ENCODE results near the gene GRK5.
"Not testable (repeated sequence)": the region's sequence is repeated elsewhere in the genome, so short reads cannot be mapped to it uniquely, and the experiment has no call there.

The GRK5 gene

DNA sequence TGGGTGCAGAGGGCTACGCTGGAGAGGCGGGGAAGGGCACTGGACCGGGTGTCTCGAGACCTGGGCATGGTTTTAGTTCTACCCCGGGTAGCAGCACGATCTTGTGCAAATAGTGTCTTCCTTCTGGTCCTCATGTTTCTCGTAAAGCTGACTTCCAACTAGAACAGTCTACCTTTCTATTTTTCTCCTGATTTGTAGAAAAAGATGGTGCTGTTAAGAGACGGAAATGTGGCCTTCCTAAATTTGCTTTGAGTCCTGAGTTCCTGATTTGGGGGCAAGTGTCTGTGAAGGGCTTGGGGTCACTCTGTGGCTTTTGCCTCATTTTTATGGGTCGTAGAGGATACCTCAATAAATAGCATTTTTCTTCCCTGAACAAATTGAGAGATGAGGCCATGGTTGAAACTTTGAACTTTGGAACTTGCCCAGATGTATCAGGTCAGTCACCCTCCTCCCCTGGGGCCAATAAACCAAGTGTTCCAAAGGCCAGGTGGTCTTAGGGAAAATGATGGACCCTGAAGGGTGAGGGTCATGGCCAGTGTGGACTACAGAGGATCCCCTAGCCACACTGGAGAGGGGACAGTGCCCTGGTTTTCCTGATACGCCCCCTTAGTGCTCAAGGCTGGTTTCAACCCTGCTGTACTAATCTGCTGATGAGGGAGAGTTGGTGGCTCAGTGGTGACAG, 45.2 kb downstream of the GRK5 start:
- no peak for DNase-seq

DNA sequence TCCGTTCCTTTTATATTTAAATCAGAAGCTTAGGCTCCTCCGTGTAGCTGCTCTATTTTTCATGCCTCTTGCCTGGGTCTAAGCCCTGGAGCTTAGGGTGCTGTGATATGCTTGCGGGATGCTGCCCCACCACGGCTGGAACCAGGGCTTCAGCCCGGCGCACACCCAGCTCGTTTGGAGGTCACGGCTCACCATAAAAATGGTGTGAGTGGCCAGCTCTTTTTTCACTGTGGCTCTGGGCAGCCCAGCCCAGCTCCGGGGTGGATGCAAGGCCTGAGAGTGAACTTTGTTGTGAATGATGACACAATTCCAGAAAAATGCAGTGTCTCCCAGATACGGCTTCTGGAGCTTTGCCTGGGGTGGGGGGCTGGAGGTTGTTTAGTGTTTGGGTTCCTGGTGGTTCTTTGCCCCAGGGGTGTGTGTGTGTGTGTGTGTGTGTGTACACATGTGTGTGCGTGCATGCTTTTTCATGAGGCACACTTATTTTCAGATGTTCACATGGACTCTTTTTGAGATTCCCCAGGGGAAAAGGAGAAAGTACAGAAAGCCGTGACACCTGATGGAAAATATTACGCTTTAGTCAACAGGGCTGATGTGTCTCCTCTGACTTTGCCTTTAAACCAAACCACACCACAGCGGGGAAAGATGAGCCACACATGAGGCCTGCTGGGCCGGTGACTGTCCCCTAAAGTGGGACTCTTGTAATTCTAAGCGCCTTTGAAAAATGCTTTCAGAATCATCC, 46.2 kb downstream of the GRK5 start:
- no peak for DNase-seq

DNA sequence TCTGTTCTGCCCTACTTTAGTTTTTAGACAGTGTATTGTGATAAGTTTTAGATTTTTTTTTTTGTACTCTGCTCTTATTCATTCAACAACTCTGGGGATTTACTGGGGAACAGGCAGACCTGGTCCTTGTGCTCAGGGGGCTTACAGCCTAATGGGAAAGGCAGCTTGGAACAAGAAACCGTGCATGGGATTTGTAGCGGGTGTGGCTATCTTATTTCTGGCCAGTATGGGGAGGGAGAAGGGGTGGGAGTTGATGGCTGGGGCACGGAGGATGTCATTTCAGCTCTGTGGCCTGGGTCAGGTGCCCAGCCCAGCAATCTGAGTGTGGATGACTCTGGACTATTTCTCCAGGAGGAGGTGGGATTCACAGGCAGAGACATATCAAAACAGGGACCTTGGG, 47.0 kb downstream of the GRK5 start:
- DNase-seq = no peak

DNA sequence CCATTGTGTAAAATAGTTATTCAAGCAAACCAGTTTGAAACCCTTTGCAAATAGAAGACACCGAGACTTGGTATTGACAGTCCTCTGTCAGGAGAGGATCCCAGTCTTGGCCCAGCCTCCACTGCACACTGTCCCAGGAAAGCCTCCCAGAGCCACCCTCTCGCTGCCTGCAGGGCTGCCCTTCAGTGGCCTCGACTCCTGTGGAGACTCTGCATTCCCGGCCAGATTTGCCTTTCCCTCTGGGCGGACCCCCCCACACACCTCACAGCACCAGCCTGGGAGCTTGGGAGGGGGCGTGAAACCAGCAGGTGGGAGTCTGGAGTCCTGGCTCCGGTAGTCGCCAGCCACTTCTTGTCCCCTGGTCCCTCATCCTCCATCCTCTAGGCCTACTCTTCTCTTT, 48.7 kb downstream of the GRK5 start:
- DNase-seq = no peak

DNA sequence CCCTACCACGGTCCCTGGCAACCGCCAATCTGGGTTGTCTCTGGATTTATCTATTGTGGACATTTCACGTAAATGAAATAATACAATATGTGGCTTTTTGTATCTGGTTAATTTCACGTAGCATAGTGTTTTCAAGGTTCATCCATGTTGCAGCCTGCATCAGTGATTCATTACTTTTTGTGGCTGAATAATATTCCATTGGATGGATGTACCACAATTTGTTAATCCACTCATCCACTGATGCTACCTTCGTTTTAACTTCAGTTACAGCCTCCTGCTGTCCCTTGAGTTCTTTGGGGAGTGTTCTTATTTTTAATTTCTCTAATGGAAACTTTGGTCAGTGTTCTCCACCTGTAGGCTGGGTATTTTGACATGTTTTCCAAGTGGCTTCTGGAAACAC, 49.5 kb downstream of the GRK5 start:
- DNase-seq = no peak

DNA sequence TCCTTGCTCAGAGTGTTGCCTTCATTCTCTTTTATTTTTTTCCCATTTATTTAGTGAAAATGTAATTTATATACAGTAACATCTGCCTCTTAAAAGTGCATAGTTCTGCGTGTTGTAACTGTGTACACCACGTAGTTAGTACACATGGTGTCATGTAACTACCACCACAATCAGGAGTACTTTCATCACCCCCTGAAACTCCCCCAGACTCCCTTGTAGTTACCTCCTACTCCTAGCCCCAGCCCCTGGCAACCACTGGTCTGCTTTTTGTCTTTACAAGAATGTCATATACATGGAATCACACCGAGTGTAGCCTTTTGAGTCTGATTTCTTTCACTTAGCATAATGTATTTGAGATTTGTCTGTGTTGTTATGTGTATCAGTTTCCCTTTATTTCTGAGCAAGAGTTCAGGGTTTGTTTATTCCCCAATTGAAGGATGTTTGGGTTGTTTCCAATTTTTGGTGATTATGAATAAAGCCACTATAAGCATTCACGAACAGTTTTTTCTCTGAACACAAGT, 50.6 kb downstream of the GRK5 start:
- no peak for DNase-seq

DNA sequence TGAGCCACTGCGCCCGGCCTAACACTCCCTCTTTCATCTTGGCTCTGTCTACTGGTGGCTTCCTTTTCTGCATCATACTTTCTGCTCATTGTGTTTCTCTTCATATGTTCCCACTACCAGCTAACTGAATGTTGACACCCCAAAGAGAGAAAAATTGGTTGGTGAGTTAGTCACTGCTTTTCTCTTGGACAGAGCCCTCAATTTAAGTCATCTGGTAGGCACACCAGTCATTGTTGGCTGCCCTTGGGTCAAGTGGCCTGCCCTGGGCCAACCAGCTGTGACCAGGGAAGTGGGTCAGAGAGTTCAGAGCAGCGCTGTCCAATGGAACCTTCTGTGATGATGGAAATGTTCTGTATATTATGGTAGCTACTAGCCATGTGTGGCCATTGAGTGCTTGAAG, 52.0 kb downstream of the GRK5 start:
- no peak for DNase-seq

DNA sequence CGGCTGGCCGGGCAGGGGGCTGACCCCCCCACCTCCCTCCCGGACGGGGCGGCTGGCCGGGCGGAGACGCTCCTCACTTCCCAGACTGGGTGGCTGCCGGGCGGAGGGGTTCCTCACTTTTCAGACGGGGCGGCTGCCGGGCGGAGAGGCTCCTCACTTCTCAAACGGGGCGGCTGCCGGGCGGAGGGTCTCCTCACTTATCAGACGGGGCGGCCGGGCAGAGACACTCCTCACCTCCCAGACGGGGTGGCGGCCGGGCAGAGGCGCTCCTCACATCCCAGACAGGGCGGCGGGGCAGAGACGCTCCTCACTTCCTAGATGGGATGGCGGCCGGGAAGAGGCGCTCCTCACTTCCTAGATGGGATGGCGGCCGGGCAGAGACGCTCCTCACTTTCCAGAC, 53.6 kb downstream of the GRK5 start:
- not testable (repeated sequence) for DNase-seq

DNA sequence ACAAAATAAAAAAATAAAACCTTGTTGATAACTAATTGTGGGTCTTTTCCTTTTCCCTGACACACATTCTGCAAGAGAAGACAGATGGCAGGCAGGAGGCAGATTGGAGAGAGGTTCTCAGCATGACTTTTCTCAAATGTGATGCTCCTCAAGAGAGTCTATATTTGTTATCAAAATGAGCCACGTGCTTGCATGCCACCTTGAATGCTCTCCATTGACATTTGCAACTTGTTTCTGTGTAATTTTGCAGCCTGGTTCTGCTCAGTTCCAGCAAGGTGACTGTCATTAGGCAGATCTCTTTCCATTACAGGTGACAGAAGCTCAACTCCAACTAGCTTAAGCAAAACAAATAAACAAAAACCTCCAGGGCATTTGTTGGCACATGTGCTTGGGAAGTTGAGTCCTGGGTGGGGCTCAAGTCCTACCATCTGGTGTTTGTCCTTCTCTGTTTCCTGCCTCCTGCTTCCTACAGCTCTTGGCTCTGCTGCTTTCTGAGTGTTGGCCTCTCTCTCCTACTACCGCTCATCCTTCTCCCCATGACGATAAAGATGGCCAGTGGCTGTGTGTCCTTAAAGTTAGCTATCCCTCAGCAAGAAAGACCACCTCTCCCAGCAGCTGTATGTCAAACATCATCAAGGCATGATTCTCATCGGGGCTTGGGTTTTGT, 56.7 kb downstream of the GRK5 start:
- no peak for DNase-seq

DNA sequence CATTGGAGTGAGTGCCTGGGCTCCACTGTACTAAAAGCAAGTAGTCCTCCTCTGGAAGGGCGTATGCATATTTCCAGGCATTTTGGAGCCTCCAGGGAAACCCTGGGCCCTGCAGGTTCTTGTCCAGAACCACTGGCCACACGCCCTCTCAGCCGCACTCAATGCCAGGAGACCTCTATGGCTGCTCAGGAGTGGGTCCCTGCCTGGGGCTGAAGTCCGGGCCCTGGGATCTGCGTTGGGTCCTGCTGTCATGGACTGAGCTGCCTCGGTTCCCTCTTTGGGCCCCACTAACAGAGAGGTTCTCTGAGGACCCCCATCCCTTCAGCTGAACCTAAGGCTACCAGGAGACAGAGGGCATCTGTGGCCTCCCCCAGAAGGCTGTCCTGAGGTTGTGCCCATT, 58.3 kb downstream of the GRK5 start:
- no peak for DNase-seq

DNA sequence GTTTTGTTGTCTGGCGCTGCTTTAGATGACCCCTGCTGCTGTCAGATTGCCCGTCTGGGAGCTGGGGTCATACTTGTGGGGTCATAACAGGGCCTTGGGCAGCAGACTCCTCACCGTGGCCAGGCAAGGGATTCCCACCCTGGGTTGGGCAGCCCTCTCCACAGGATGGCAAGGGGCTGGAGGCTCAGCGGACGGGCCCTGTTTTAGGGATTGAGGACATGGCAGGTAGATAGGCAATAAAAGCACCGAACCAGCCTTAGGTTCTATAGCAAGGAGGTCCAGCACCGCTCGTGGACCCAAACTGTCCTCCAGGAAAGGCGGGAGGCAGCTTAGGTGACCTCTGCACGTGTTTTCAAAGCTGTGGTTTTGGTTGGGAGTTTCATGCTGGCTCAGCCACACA, 60.0 kb downstream of the GRK5 start:
- no peak for DNase-seq

DNA sequence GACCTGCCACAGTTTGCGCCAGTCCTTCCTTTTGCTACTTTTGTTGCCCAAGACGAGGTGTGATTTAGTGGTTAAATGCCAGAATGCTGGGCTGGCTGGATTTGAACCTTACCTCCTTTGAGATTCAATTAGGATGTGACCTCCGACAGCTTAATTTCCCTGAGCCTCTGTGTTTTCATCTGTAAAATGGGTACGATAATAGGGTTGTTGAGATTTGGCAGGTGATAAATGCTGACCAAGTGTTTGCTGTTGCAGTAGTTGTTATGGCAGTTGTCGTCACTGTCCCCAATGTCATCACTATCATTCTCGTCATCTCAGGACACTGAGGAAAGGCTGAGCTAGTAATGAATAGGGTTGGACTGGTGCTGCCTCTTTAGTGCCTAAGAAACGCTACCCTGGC, 61.1 kb downstream of the GRK5 start:
- DNase-seq = no peak

DNA sequence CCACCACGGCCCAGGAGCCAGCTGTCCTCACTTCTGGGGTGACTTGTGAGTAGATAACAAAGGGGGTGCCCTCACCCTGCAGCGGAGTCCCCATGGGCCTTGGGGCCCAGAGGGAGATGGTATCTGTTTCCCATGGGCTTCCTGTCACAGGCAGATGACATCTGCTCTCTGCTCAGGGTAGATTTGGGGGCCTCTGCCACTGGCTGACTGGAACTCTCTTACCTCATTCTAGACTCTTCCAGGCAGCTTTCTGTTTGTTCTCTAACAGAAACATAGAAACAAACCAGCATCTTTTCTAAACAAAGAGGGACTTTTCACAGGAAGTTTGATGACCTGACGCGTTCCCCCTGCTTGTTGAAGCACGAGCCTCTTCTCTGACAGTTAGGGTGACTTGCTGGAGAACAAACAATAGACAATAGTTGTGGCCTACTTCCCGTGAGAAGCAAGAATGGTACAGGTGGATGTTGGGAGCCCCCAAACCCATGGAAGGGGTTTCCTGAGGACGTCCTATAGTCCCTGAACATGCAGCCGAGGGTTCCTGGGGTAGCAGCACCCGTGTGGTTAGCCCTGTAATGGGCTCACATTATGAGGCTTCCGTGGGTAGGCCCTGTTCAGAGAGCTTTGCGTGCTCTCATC, 61.6 kb downstream of the GRK5 start:
- no peak for DNase-seq

DNA sequence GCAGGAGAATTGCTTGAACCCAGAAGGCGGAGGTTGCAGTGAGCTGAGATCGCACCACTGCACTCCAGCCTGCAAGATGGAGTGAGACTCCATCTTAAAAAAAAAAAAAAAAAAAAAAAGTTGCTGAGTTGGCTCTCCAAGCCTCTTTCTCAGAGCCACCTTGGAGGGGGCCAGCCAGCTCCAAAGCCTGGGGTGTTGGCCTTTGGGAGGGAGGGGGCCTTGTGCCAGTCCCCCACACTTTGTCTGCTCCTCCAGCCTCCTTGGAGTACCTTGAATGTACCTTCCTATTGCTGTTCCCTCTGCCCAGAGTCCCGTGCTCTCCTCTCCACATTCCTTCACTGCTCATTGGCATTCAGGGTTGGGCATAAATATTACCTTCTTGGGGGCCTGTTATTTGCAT, 62.4 kb downstream of the GRK5 start:
- DNase-seq = no peak

DNA sequence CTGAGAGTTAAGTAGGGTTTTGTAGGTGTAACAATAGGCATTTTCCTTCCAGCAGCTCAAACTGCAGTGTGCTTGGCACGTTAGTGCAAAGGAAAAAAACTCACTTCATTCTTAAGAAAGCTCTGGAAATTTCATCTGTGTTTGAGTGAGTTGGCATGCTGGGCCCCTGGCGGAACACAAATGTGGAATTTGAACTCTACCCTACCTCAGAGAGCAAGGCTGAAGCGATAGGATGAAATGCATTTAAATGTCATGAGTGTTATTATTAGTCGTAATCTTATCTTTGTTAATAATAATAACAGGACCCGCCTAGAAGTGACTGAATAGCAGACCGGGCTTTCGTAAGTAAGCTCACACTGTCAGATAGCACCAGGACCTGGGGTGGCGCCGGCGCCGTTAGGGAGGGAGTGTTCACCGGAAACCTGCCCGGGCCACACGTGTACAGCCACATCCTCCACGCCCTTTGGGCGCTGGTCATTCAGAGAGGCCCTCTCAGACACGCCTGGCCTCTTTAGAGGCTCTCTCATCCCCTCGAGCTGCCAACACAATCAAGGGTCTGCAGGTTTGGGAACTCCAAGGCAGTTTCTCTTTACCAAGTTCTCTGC, 63.5 kb downstream of the GRK5 start:
- DNase-seq = no peak

DNA sequence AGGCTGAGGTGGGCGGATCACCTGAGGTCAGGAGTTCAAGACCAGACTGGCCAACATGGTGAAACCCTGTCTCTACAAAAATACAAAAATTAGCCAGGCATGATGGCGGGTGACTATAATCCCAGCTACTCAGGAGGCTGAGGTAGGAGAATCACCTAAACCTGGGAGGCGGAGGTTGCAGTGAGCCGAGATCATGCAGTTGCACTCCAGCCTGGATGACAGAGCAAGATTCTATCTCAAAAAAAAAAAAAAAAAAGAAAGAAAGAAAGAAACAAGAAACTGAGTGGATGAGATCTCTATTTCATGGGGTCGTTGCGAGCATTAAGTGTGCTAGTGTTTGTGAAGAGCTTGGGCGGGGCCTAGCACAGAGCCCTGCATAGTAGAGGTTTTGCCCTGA, 65.0 kb downstream of the GRK5 start:
- DNase-seq = not testable (repeated sequence)

DNA sequence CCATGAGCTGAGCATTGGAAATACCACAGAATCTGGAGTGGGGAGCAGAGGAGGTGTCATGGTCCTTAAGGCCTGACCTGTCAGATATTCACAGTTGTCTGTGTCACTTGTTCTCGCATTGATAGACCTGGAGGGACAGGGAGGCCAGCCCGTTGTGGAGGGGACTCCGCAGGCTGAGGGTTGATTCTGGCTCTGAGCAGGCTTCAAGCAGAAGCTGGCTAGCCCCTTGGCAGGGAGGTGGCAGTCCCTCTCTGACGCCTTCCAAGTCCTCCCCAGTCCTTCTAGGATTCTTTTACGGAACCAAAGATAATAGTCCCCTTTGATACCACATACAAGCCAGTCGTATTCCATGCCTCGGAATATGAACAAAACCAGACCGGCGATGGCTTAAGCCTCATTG, 65.4 kb downstream of the GRK5 start:
- no peak for DNase-seq

DNA sequence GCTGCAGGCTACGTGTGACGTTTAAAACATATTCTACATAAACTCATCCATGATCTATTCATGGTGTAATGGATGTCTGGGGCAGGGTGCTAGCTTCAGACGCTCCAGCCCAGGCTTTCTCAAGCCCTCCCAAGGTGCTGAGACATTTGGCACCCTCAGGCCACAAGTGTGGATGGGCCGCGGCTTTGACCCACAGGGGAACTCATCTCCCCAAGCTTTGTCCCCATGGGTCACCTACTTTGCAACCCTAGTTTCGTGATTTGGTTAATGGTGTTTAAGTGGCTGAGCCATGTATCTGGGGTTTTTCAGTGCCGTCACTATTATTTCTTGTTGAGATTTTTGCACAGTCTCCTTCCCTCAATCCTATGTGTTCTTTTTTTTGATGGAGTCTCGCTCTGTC, 66.0 kb downstream of the GRK5 start:
- no peak for DNase-seq

DNA sequence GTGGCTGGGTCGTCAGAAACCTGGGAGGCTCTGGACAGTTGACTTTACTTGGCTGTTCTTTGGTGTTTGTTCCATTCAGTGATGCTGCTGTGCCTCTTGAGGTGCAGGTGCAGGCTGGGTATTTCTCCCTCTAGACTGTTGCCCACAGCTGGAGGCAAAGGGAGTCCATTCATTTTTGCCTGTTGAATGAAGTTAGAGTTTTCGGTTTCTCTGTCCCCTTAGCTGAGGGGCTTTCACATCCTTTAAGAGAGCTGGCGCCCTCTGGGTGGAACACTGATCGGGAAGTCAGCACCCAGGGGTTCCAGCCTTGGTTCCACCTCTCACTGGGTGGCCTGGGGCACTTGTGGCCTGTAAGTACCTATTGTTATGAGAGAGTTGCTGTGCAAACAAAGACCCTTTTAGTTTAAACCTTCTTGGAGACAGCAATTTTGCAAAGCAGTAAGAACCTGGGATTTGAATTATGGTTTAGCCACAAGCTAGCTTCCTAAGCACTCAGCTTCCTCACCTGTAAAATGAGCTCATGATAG, 67.2 kb downstream of the GRK5 start:
- DNase-seq = no peak

DNA sequence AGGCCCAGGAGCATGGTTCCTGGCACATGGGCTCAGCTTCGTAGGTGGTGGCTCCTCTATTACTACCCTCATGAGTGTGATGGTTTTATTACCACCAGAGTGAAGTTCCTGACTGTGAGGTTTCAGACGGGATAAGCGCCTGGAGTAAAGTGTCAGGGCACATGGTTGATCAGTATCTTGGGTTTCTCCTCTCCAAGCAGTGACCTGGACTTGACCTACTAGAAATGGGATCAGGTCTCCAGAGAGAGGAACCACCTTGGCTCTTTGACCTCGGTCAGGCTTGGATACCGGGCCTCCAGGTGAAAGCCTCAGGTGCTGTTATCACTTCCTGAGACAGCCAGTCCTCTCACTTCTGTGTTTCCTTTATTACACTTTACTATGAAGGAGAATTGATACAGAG, 67.7 kb downstream of the GRK5 start:
- no peak for DNase-seq

DNA sequence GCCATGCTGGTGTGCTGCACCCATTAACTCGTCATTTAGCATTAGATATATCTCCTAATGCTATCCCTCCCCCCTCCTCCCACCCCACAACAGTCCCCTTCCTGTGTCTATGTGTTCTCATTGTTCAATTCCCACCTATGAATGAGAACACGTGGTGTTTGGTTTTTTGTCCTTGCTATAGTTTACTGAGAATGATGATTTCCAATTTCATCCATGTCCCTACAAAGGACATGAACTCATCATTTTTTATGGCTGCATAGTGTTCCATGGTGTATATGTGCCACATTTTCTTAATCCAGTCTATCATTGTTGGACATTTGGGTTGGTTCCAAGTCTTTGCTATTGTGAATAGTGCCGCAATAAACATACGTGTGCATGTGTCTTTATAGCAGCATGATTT, 68.8 kb downstream of the GRK5 start:
- not testable (repeated sequence) for DNase-seq

DNA sequence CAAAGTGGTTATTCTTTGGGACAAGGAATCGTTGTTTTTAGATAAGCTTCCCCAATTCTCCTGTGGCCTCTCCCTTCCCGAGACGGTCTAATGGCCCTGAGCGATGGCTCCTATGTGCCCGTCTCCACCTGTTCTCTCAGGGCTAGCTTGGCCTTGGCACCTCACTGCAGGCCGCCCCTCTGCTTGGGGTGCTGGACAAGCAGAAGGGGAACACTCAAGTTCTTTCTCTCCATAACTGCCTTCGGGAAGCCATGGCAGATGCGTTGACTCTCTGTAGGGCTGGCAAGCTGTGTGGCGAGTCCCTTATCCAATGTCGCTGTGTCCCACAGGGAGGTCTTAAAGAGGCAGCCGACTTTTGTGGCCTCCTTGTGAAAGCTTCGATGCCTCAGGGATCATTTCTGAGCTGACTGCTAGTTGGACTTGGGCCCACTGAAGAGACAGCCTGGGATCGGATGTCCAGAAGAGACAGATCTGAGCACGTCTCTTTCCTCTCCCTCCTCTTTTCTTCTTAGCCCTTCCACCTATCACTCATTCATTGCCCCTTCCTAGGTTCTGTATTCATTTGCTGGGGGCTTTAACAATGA, 70.8 kb downstream of the GRK5 start:
- no peak for DNase-seq

DNA sequence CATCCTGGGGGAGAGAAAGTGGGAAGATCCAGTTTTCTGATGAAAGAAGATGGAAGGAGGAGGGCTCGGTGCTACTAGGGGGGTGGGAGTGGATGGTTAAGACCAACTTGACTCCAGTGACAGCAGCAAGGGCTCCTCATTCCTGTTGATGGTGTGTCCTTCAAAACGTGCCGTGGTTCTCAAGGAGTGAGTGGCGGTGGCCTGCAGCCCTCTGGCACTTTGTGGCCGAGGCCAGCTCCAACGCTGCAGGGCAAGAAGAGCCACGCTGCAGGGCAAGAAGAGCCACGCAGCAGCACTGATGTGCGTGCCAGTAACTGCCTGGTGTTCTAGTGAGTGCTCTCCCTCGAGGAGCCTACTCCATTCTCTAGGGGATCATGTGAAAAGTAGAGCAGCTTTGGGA, 72.1 kb downstream of the GRK5 start:
- DNase-seq = no peak
